ENCODE data around the gene MLLT1.

DNA sequence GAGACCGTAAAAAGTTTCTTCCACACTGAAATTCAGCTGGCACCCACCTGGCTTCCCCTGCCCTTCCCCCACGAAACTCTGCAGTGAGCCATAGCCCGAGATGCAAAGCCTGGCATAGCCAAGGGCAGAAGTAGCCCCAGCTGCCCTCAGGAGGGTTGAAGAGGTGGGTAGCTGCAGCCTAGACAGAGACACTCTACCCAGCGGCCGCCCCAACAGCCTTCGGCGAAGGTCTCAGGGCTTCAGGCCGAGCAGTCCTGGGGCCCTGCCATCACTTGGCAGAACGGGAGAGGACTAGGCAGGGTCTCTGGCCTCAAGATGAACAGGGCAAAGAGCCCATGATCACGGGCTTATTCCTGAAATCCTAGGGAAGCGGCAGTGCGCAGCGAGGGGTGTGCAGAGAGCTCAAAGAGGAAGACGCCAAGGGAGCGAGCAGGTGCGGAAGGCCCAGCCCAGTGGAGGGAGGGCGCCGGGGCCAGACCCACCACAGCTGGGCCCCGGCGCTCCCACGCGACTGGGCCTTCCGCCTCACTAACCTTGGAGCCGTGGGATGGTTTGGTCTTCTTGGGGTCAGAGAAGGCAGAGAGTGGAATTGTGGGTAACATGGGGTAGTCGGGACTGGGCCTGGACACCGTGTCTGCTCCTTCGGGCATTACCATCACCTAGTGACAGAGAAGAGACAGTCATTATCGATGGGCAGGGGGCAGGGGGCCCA is 53.2 kb downstream of the MLLT1 start:
- TF ChIP-seq, protein P1, sequence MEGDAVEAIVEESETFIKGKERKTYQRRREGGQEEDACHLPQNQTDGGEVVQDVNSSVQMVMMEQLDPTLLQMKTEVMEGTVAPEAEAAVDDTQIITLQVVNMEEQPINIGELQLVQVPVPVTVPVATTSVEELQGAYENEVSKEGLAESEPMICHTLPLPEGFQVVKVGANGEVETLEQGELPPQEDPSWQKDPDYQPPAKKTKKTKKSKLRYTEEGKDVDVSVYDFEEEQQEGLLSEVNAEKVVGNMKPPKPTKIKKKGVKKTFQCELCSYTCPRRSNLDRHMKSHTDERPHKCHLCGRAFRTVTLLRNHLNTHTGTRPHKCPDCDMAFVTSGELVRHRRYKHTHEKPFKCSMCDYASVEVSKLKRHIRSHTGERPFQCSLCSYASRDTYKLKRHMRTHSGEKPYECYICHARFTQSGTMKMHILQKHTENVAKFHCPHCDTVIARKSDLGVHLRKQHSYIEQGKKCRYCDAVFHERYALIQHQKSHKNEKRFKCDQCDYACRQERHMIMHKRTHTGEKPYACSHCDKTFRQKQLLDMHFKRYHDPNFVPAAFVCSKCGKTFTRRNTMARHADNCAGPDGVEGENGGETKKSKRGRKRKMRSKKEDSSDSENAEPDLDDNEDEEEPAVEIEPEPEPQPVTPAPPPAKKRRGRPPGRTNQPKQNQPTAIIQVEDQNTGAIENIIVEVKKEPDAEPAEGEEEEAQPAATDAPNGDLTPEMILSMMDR (IDR thresholded peaks at IDR 0.05; ENCODE audit: low read depth, low read length, poor library complexity, severe bottlenecking) = no peak
- TF ChIP-seq EZH2phosphoT487 (IDR thresholded peaks at IDR 0.05; ENCODE audit: borderline replicate concordance, low read length) = no peak
